Activated CD8-positive, alpha-beta memory T cell treated with anti-CD3 and anti-CD28 coated beads for 4 hours (primary cell): Measurements from ENCODE around the gene IL22.

Experiments used
- DNase-seq, 2 donors: peaks; one replicate each; pipeline ENCODE4 v3.0.0-alpha.2; 2020; ENCODE audit warnings: low read depth in 2 of 2

IL22 gene, protein sequence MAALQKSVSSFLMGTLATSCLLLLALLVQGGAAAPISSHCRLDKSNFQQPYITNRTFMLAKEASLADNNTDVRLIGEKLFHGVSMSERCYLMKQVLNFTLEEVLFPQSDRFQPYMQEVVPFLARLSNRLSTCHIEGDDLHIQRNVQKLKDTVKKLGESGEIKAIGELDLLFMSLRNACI

DNA sequence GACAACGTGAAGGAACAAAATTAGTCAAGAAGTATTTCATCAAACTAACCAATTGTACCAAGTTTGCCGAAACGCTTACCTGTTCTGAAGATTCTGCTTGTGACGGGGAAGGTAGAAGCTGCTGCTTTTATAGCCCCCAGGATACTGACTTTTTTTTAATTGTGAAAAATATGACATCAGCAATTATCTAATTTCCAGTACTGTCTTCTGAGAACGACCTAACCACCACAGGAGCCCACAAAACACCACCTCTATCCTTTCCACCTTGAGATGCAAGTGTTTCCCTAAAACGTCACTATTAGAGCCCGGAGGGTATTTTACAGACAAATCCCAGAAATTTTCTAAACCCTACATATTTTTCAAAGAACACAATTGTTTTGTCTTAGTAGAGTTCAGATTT is at the start of gene IL22:
Gene IL22, minus strand, starts transcription at position 101 of the 400 bp plus-strand sequence. CDS start 156 bp downstream, outside the sequence.
- no peak for DNase-seq

DNA sequence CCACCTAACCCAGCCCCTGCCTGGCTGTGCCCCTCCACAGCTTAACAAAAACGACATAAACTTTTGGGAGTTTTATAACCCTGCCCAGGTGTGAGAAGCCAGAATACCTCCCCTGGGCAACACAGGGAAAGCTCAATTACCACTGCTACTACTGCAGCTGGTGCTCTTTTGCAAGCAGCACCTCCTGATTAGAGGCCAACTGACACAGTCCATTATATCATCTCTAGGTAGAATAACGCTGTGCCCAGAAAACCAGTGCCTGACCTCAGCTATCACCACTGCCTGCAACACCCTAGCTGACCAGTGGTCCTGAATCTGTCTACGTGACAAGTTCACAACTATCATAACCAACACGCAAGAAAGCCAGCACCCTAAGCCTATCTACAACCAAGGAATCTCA is 44.5 kb upstream of the IL22 start:
- no peak for DNase-seq

DNA sequence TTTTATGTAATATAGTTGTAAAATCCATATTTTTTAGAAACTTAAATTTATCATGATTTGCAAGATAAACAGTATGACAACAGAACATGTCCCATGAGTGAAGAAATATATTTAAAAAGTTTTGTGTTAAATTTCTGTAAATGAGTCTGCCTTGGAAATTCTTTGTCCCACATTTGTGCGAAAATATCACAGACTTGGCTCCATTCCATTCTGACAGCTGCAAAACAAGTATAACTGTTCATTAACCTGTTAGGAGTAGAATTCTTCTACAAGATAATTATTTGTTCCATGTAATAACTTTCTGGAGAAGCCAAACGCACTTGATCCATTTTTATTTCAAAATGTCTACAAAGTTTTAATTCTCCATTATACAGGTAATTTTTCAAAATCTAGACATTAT is 40.8 kb upstream of the IL22 start:
- no peak for DNase-seq

DNA sequence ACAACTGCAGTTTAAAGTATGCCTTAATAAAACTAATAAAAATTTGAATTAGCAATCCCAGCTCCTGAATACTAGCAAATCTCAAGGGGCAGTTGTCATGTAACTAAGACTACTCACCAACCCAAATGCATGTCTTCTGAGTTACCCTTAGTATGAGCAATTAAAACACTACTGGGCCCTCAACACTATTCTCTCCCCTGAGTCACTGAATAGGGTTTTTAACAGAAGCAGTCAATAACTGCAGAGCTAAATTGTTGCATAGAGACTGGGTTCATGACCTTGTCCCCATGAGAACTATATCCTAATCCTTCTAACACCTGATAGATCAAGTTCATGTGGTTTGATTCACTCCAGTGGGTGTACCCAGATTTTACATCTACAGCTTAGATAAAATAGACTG is 39.9 kb upstream of the IL22 start:
- DNase-seq, result no peak

DNA sequence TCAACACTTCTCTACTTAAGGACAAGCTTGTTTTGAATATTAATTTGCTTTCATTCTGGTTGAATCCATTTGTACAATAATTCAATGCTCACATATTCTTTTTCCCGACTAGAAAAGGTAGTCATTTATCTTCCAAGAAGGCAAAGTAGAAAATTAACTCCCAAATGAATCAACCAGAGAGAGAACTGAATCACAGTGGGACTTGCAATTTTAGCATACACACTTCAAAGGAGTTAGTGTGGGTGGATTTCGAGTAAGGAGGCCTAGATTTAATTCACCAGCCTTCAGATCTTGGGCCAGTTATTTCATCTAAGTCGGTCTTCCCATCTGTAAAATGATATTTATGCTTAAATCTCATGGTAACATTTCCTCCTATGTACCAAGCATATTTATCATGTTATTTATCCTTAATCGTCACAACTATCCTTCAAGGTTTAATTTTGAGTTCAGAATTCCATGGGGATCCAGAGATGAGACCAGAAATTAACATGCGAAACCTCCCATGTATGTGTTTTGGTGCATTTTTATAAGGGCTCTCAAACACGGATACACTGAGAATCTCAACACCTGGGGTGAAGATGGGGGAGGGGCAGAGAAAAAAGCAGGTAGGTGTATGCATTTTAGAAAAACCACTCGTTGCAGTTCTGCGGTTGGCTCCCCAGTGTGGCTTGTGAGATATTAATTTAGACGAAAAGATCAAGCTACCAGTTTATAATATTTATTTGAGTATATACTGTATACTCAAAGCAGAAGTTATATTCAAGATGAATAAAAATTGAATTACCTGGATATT is 38.9 kb upstream of the IL22 start:
- no peak for DNase-seq

DNA sequence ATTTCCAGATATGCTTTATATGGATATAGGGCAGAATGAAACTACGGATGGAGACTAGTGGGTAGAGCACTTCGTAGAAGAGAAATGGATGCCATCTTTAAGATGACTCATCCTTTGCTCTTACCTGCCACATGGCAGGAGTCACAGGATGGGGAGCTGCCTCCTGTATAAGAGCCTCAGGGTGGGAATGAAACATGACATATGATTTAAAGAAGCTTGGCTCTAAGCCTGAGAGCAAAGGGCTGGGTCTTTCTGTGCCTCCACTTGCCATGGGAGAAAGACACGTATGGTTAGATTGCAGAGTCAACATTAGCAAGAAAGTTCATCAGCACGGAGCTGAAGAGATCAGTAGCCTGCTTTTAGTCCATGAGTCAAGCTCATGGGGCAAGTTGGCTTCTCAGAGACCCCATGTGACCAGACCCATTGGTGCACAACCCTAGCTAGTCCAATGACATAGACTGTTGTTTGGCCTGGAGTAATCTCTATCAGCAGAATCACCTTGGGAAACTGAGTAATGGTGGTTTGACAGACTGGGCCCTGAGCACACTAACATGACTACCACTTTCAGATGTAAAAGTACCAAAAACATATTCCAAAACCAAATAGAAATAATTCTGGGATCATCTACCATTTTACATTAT is 38.1 kb upstream of the IL22 start:
- DNase-seq, result no peak

DNA sequence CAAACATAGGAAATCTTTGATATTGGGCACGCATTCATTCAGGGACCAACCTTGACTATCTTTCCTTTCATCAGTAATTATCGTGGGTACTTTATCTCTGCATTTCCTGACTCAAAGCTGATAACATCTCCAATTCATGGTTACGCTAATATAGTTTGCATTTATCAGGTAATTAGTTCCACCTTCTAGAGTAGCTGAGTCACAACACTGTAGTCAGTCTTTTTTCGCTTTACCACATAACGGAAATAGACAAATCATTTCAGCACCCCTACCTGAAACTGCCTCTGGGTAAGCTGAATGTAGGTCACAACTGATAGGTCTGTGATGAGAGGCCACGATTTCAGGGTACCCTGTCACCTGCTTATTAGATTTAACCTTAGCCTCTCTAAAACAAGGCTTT is 36.7 kb upstream of the IL22 start:
- peak in 1 of 2 donors; percentile 3 for DNase-seq

DNA sequence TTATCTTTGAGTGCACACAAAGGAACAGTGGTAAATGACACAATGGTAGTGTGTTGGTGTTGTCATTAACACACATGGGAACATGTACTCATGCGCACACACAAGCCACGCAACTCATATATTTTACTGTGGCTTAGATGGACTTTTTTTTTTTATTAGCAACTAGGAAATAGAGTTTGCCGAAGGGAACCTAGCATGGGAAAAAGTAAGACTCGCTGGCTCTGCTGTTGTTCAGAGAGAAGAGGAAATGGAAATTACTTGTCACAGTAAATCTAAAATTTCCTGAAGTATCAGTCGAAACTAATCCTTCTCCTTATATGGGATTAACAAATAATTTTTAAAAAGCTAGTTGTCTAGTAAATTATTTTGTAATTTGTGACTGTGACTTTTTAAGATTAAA is 33.7 kb upstream of the IL22 start:
- DNase-seq, result no peak

DNA sequence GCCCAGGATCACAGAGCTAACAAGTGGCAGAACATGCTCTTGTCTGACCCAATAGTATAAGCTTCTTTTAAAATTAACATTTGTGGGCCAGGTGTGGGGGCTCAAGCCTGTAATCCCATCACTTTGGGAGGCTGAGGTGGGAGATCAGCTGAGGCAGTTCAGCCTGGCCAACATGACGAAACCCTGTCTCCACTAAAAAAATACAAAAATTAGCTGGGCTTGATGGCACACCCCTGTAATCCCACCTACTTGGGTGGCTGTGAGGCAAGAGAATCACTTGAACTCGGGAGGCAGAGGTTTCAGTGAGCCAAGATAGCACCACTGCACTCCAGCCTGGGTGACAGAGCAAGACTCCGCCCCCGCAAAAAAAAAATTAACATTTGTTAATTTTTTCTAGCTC is 33.0 kb upstream of the IL22 start:
- no peak for DNase-seq

DNA sequence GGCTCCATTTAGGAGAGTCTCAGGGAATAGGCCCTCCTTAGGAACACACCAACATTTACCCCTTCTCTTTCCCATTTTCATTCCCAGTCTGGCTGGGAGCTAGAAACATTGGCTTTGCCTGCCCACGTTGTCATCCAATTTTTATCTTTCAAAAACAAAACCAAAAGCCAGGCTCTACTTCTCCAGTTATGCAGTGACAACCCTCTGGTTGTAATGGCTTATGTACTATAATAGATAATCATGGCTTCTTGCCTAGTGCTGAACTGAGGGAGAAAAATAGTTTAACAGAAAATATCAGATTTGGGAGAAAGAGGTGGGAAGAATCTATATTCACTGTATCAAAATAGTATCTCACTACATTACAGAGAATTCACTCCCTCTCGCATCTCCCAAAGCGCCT is 32.1 kb upstream of the IL22 start:
- DNase-seq, result no peak

DNA sequence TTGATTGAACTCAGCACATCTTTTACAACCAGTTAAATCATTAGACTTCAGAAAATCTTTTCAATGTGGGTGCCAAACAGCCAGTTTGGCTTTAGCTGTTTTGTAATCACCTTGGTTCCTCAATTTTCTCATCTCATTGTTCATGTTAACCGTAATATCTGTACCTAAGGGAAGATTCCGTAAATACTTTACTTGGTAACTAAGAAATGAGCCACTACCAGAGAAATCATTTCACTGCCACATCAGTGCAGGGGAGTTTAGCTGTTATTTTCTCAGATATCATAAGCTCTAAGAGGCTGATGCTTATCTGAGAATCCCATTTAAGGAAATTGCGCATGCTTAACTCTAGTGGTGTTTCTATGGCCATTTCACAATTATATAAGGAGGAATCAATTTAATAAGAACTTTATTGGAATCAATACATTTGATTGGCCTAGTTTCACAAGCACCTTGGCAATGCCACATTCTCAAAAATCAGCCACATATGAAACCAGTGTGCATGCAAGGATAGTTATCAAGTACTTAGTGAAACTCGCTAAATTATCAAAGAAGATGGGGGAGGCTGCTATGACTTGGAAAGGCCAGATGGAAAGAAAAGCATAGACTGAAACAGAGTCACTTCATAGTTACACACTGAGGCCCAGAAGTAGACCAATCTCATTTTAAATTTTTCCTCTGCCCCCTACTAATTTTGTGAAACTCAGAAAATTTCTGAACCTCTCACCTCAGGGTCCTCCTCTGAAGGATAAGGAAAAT is 28.1 kb upstream of the IL22 start:
- no peak for DNase-seq

DNA sequence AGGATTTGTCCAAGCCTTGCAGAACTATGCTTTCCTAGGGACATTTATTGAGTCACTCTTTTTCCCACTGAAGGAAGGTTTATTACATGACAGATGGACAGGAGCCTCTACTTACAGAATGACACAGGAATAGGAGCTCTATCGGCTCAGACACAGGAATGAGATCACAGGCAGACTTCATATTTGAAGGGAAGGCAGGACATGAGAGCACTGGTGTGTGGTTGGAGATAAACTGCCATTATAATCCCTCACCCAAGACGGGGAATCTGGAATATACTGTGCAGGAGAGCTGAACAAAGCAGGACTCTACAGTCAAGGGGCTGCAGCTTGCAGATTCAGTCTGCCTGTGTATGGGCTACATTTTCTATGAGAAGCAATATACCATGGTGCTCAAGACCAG is 26.8 kb upstream of the IL22 start:
- DNase-seq, result no peak

DNA sequence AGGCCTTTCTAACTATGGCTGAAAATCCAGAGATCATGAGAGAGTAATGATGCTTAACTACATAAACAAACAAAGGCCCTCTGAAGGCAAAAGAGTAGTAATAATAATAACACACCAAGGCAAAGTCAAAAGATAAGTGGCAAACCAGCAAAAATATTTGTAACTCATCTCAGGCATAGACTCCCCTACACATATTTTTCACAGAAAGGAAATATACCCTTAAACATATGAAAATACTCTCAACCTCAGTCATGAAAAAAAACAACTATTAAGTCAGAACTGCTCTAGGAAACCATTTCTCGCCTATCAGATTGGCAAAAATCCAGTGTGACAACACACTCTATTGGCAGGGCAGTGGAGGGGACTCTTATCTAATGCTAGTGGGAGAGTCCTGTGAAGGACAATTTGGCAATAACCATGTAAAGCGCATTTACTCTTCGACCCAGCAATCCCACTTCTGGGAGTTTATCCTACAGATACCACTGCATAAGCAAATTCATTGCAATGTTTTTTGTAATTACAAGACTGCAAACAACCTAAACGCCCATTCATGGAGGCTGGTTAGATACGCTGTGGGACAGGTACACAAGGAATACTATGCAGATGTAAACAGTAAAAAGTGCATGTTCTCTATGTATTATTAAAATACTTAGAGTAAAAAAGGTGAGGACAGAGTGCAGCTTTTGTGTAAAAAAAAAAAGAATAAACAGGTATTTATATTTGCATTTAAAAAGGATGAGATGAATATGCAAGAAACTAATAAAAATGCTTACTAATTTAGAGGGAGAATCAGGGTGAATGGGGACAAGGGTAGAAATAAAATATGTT is 26.0 kb upstream of the IL22 start:
- DNase-seq, result no peak

DNA sequence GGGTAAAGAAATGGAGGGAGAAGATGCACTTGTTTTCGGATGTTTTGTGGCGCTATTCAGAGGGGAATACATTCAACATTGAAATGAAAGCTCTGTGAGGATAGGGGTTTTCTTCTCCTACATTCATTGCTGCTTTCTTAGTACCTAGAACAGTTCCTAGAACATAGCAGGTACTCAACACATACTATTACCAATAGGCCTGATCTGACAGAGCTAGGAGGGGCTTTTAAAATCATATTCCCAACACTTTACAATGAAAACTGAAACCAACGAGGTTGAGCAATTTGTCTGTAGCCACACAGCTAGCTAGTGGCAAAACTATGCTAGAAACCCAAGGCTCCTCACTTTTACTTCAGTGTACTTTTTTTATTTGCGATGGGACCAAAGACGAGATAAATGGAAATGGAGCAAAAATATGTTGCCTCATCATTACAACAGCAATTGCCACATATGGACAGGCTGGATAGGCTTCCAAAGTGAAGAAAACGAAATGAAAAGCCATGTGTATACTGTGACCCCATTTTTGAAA is 23.1 kb upstream of the IL22 start:
- no peak for DNase-seq

DNA sequence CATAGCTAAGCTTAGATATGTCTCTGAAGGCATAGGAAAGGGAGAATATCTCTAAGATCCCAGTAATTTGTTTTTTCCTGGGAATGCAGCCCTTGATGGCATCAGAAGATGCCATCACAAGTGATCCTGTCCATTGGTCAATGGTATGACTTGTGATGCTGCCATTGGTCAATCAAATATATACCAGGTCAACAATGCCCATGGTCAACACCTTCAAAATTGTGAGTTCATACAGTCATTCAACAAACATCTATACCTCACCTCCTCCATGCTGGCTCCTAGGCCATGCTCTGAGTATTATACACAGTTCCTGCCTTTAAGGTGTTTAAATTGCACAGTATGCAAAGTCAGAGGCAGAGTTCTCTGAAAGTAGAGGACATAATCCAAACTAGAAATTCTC is 19.3 kb upstream of the IL22 start:
- DNase-seq, result no peak

DNA sequence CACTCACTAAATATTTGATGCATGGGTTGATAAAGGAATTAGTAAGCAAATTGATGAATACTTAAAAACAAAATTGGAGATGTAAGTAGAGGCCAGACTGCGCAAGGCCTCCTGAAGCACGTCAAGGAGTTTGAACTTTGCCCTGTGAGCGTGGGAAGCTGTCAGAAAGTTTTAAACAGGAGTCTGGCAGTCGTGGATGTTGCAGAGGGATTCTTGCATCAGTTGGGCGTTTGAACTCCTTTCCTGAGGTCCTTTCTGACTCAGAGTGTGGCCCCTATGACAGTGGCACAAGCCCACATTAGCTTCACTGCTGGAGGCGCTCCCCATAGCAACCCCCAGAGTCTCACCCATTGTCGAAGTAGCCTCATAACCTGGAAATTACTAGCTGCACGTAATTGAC is 17.9 kb upstream of the IL22 start:
- DNase-seq, result no peak

DNA sequence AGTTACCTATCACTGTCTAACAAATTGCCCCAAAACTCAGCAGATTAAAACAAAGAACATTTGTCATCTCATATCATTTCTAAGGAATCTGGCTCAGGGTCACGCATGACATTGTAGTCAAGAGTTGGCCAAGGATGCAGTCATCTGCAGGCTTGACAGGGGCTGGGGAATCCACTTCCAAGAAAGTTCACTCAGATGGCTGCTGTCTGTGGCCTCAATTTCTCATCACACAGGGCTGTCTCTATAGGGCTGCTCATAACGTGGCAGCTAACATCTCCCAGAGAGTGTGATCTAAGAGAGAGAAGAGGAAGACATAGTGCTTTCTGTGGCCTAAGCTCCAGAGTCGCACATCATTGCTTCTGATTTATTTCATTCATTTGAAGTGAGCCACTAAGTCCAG is 17.0 kb upstream of the IL22 start:
- DNase-seq, result no peak

DNA sequence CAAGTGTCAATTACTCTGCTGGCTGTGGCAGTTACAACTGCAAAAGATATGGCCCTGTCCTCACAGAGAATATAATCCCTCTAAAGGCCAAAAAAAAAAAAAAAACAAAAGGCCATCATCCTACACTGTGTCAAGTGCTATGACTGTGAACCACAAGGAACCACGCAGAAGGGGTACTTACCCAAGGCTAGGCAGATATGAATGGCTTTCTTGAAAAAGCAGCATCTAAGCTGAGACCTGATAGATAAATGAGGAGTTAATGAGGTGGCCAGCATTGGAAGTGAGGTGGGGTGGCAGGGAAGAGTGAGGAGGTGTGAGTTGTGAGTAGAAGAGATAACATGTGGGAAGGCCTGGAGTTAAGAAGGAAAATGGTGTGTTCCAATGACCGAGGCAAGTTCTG is 16.4 kb upstream of the IL22 start:
- DNase-seq, result no peak

DNA sequence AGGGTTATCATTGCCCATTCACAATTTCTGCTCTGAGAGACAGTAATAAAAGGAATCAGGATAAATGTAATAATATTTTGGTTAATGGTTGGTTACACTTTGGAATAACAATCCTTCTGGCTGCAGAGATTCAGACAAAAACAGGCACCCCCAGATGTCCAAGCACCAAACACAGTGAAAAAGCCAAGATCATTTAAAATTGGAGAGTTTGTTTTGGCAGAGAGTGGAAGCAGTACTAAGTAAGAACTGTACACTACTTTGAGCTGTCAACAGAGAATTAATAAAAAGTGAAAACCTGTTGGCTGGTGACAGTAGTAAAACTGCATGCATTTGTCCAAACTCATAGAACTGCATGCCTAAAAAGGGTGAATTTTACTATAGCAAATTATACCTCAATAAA is 15.6 kb upstream of the IL22 start:
- DNase-seq, result no peak

DNA sequence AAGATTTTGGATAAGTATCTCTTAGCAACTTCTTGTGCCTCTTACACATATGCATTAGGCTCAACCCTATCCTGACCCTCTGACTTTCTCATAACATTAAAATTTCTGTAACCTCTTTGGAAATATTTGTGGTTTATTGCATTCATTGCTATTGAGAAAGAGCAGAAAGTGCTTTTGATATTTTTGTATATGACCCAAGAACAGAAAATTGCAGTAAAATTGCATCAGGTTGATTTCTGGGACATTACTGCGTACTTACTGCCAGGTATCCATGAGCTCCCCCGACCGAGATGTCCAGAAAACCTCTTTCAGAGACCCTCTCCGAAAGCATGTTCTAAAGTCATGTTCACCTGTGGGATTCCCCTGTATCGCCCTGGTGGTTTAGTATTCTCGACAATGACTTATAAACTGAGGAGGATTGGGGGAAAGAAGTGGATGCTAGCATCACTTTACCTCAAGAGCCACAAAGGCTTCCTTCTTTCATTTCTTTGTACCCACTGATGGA is 14.5 kb upstream of the IL22 start:
- no peak for DNase-seq

DNA sequence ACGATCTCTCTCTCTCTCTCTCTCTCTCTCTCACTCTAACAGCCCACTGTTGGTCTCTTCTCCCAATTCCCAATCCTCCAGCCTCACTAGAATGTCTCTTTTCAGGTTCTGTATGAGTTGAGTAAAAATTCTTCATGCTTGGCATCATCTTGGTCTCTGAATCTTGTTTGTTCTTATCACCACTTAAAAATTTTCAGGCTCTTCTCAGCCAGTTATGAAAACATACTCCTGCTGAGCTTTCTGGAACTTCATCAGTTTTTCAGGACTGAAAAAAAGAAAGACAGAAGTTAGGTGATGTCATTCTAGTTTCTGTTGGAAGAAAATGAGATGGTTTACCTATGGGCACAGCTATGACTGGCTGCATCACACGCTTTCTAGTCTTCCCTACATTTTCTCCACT is 11.5 kb upstream of the IL22 start:
- no peak for DNase-seq
